OCI-LY1 (cell line): ENCODE measurements around the gene CD33.

Experiments
- H2AFZ ChIP-seq: fragments of 200-600 bp; sonication (generic), shearing (Covaris generic); 2 replicates; pipeline ENCODE4 v1.6.0; 2014; ENCODE audit warnings: antibody characterized with exemption, mild to moderate bottlenecking, low read length
- H3F3A ChIP-seq: fragments of 200-600 bp; sonication (generic), shearing (Covaris generic); 2 replicates; pipeline ENCODE4 v1.6.0; 2014; ENCODE audit warnings: mild to moderate bottlenecking, antibody characterized with exemption, low read length, moderate library complexity; ENCODE audit not compliant: insufficient read depth
- H3K27ac ChIP-seq: fragments of 200-600 bp; sonication (generic); 2 replicates; pipeline ENCODE4 v1.5.1; 2014; ENCODE audit warnings: low read length, mixed run types, mild to moderate bottlenecking, low read depth; ENCODE audit not compliant: poor library complexity, severe bottlenecking
- H3K27me3 ChIP-seq: fragments of 200-600 bp; sonication (generic); 2 replicates; pipeline ENCODE4 v1.6.0; 2014; ENCODE audit warnings: antibody characterized with exemption, mild to moderate bottlenecking, low read length, moderate library complexity; ENCODE audit not compliant: insufficient read depth
- H3K36me3 ChIP-seq: fragments of 200-600 bp; sonication (generic); 2 replicates; pipeline ENCODE4 v1.6.1; 2014; ENCODE audit warnings: mild to moderate bottlenecking, antibody characterized with exemption, low read length, moderate library complexity, mixed read lengths; ENCODE audit not compliant: insufficient read depth
- H3K4me1 ChIP-seq: fragments of 200-600 bp; sonication (generic); 2 replicates; pipeline ENCODE4 v1.5.1; 2014; ENCODE audit warnings: mild to moderate bottlenecking, low read length, moderate library complexity; ENCODE audit not compliant: insufficient read depth, severe bottlenecking
- H3K4me2 ChIP-seq: fragments of 200-600 bp; sonication (generic), shearing (Covaris generic); 2 replicates; pipeline ENCODE4 v1.6.1; 2014; ENCODE audit warnings: low read length
- H3K4me3 ChIP-seq: fragments of 200-600 bp; sonication (generic); 2 replicates; pipeline ENCODE4 v1.5.1; 2014; ENCODE audit warnings: low read length, low read depth, mild to moderate bottlenecking, mixed read lengths; ENCODE audit not compliant: poor library complexity, severe bottlenecking
- H3K79me2 ChIP-seq: fragments of 200-600 bp; shearing (Covaris generic); 2 replicates; pipeline ENCODE4 v1.6.1; 2016; ENCODE audit warnings: mixed run types, low read length, mixed read lengths; ENCODE audit not compliant: insufficient read depth
- H3K9ac ChIP-seq: fragments of 200-600 bp; sonication (generic), shearing (Covaris generic); 2 replicates; pipeline ENCODE4 v1.6.1; 2014; ENCODE audit warnings: mild to moderate bottlenecking, low read length, mixed read lengths
- H3K9me2 ChIP-seq: fragments of 200-600 bp; sonication (generic), shearing (Covaris generic); 2 replicates; pipeline ENCODE4 v1.6.1; 2014; ENCODE audit warnings: low read depth, mild to moderate bottlenecking, low read length, mixed read lengths
- H3K9me3 ChIP-seq: fragments of 200-600 bp; shearing (Covaris generic); 2 replicates; pipeline ENCODE4 v1.6.1; 2014; ENCODE audit warnings: low read length, mixed read lengths
- H4K20me1 ChIP-seq: fragments of 200-600 bp; sonication (generic), shearing (Covaris generic); 2 replicates; pipeline ENCODE4 v1.6.0; 2016; ENCODE audit warnings: mild to moderate bottlenecking, low read length; ENCODE audit not compliant: insufficient read depth
- CTCF ChIP-seq: fragments of 200-600 bp; sonication (generic), shearing (Covaris generic); IDR thresholded peaks from 2 replicates; pipeline ENCODE4 v1.5.1; 2017; ENCODE audit warnings: mild to moderate bottlenecking, antibody characterized with exemption, low read length, moderate library complexity, mixed read lengths
- EZH2 ChIP-seq: fragments of 200-600 bp; sonication (generic), shearing (Covaris generic); IDR thresholded peaks from 2 replicates; pipeline ENCODE4 v1.8.0; 2017; ENCODE audit warnings: borderline replicate concordance, mixed run types, mild to moderate bottlenecking, antibody characterized with exemption, low read length, moderate library complexity, mixed read lengths

CD33 gene

GRCh38 chr19:51200071-51200666 is 24.7 kb upstream of the CD33 start:
- peaks cover 2% of the 10 kb centered on the region for H3K4me1 ChIP-seq
- H3K4me3 ChIP-seq = no peak overlapping the region
- no peaks in the 10 kb centered on the region for H3K9me3 ChIP-seq
- no peaks in the 10 kb centered on the region for H4K20me1 ChIP-seq
- no peaks in the 10 kb centered on the region for H3K36me3 ChIP-seq
- no peaks in the 10 kb centered on the region for H3K9me2 ChIP-seq
- no peaks in the 10 kb centered on the region for H3K79me2 ChIP-seq
- no peak overlapping the region for H3K9ac ChIP-seq
- no peaks in the 10 kb centered on the region for H3F3A ChIP-seq
- H3K4me2 ChIP-seq = no peak overlapping the region
- no peak overlapping the region for H3K27ac ChIP-seq
- no peak overlapping the region for H2AFZ ChIP-seq
- H3K27me3 ChIP-seq = 0 out of 2 replicates have a peak, but pooled peaks cover 6% of the 10 kb centered on the region
- TF ChIP-seq CTCF (no peak), EZH2 (no peak)

GRCh38 chr19:51201712-51202111 is 23.2 kb upstream of the CD33 start:
- H2AFZ ChIP-seq = no peak overlapping the region
- H4K20me1 ChIP-seq = no peaks in the 10 kb centered on the region
- TF ChIP-seq EZH2 (no peak), CTCF (no peak)
- H3K9ac ChIP-seq = no peak overlapping the region
- H3K27ac ChIP-seq = no peak overlapping the region
- H3K4me3 ChIP-seq = no peak overlapping the region
- no peaks in the 10 kb centered on the region for H3K79me2 ChIP-seq
- no peaks in the 10 kb centered on the region for H3K9me2 ChIP-seq
- 0 out of 2 replicates have a peak, but pooled peaks cover 6% of the 10 kb centered on the region for H3K27me3 ChIP-seq
- no peaks in the 10 kb centered on the region for H3F3A ChIP-seq
- no peaks in the 10 kb centered on the region for H3K36me3 ChIP-seq
- H3K9me3 ChIP-seq = no peaks in the 10 kb centered on the region
- no peak overlapping the region for H3K4me2 ChIP-seq
- no peaks in the 10 kb centered on the region for H3K4me1 ChIP-seq

GRCh38 chr19:51203916-51204315 is 21.0 kb upstream of the CD33 start:
- no peak for TF ChIP-seq EZH2
- TF ChIP-seq CTCF = no peak
- H3K9ac ChIP-seq = no peak overlapping the region
- no peak overlapping the region for H3K4me3 ChIP-seq
- no peaks in the 10 kb centered on the region for H4K20me1 ChIP-seq
- H3K79me2 ChIP-seq = no peaks in the 10 kb centered on the region
- H3K9me3 ChIP-seq = no peaks in the 10 kb centered on the region
- no peaks in the 10 kb centered on the region for H3K9me2 ChIP-seq
- H2AFZ ChIP-seq = no peak overlapping the region
- no peak overlapping the region for H3K27ac ChIP-seq
- no peaks in the 10 kb centered on the region for H3K4me1 ChIP-seq
- H3K4me2 ChIP-seq = no peak overlapping the region
- H3K36me3 ChIP-seq = no peaks in the 10 kb centered on the region
- 0 out of 2 replicates have a peak, but pooled peaks cover 6% of the 10 kb centered on the region for H3K27me3 ChIP-seq
- H3F3A ChIP-seq = no peaks in the 10 kb centered on the region
